SU-DHL-6 (cell line): ENCODE results near the gene ABCF1.
A peak's percentile ranks its signal among the peaks of the same experiment; 100 is the strongest.

Source experiments
- H2AFZ ChIP-seq: fragments of 200-600 bp; sonication (generic); 2 replicates; pipeline ENCODE4 v1.6.1; 2014; ENCODE audit warnings: low read depth, mild to moderate bottlenecking, moderate library complexity, mixed read lengths, antibody characterized with exemption, low read length; ENCODE audit not compliant: severe bottlenecking
- H3F3A ChIP-seq: fragments of 200-600 bp; shearing (Covaris generic); 2 replicates; pipeline ENCODE4 v1.6.0; 2016; ENCODE audit warnings: antibody characterized with exemption, mild to moderate bottlenecking; ENCODE audit not compliant: insufficient read depth
- H3K27ac ChIP-seq: fragments of 200-600 bp; sonication (generic); 2 replicates; pipeline ENCODE4 v1.5.1; 2016; ENCODE audit warnings: low read depth, mild to moderate bottlenecking, low read length, moderate library complexity, mixed read lengths
- H3K27me3 ChIP-seq: fragments of 200-600 bp; sonication (generic), shearing (Covaris generic); 2 replicates; pipeline ENCODE4 v1.6.0; 2014; ENCODE audit warnings: mild to moderate bottlenecking, low read length
- H3K36me3 ChIP-seq: fragments of 200-600 bp; sonication (generic); 2 replicates; pipeline ENCODE4 v1.6.1; 2014; ENCODE audit warnings: mild to moderate bottlenecking, low read length, mixed read lengths
- H3K4me2 ChIP-seq: fragments of 300-600, 200-600 bp; shearing (Covaris generic), sonication (generic); 2 replicates; pipeline ENCODE4 v1.6.0; 2014; ENCODE audit warnings: low read length, low read depth, mild to moderate bottlenecking; ENCODE audit not compliant: poor library complexity, severe bottlenecking
- H3K4me3 ChIP-seq: fragments of 200-600 bp; sonication (generic); 2 replicates; pipeline ENCODE4 v1.5.1; 2014; ENCODE audit warnings: antibody characterized with exemption, low read length, mild to moderate bottlenecking, mixed read lengths; ENCODE audit not compliant: insufficient read depth, poor library complexity, severe bottlenecking
- H3K79me2 ChIP-seq: fragments of 200-600 bp; sonication (generic); 2 replicates; pipeline ENCODE4 v1.6.1; 2014; ENCODE audit warnings: mild to moderate bottlenecking, low read length, moderate library complexity; ENCODE audit not compliant: insufficient read depth
- H3K9ac ChIP-seq: fragments of 200-600 bp; sonication (generic); 2 replicates; pipeline ENCODE4 v1.7.0; 2014; ENCODE audit warnings: mild to moderate bottlenecking, low read length
- H3K9me2 ChIP-seq: fragments of 200-600 bp; sonication (generic); replicated peaks from 2 replicates; pipeline ENCODE4 v1.6.1; 2014; ENCODE audit warnings: low read length; ENCODE audit not compliant: insufficient read depth
- H3K9me3 ChIP-seq: fragments of 200-600 bp; sonication (generic); 2 replicates; pipeline ENCODE4 v1.6.1; 2014; ENCODE audit warnings: low read length, mixed read lengths; ENCODE audit not compliant: insufficient read depth
- H4K20me1 ChIP-seq: fragments of 200-600 bp; sonication (generic); 2 replicates; pipeline ENCODE4 v1.6.1; 2014; ENCODE audit warnings: low read depth, mild to moderate bottlenecking, antibody characterized with exemption, low read length, moderate library complexity, mixed read lengths
- CTCF ChIP-seq: fragments of 200-600 bp; sonication (generic); IDR thresholded peaks from one replicate; pipeline ENCODE4 v1.5.1; 2017; ENCODE audit warnings: antibody characterized with exemption, mild to moderate bottlenecking, low read length, moderate library complexity; ENCODE audit not compliant: insufficient read depth, poor library complexity, severe bottlenecking
- EZH2phosphoT487 ChIP-seq: fragments of 200-600 bp; sonication (generic), shearing (Covaris generic); conservative IDR thresholded peaks from 2 replicates; pipeline ENCODE4 v1.6.1; 2018; ENCODE audit warnings: mild to moderate bottlenecking, antibody characterized with exemption, low read length, moderate library complexity, mixed read lengths

ABCF1 gene

GRCh38 chr6:30554404-30554803 lies 16.8 kb upstream of the ABCF1 start:
- Histone ChIP-seq H3F3A (peaks cover 9% of the 10 kb centered on the region; the same call in 1 of the 2 replicates), H3K4me3 (peak overlapping the region; percentile 81), H3K9me2 (no peaks in the 10 kb centered on the region), H3K4me2 (peak overlapping the region; percentile 69), H3K9me3 (no peaks in the 10 kb centered on the region), H3K79me2 (peaks cover 36% of the 10 kb centered on the region), H4K20me1 (peaks cover 3% of the 10 kb centered on the region; the same call in 1 of the 2 replicates), H3K9ac (peak overlapping the region; percentile 79), H3K27ac (no peak overlapping the region), H3K27me3 (no peaks in the 10 kb centered on the region), H2AFZ (no peak overlapping the region), H3K36me3 (peaks cover 20% of the 10 kb centered on the region; the same call in 1 of the 2 replicates)
- no peak for TF ChIP-seq CTCF
- TF ChIP-seq EZH2phosphoT487, result no peak

- peaks cover 21% of the 10 kb centered on the region; the same call in 1 of the 2 replicates for H3K36me3 ChIP-seq
- H4K20me1 ChIP-seq, result peaks cover 3% of the 10 kb centered on the region; the same call in 1 of the 2 replicates
- TF ChIP-seq CTCF (no peak), EZH2phosphoT487 (no peak)
- H3K9ac ChIP-seq, result peak overlapping the region; percentile 79
- peak overlapping the region; percentile 82 for H3K27ac ChIP-seq
- H3K4me2 ChIP-seq, result peak overlapping the region; percentile 69
- H3F3A ChIP-seq, result peaks cover 13% of the 10 kb centered on the region; the same call in 1 of the 2 replicates
- H3K79me2 ChIP-seq, result peaks cover 41% of the 10 kb centered on the region
- peak overlapping the region; percentile 82 for H2AFZ ChIP-seq
- no peaks in the 10 kb centered on the region for H3K9me3 ChIP-seq
- H3K9me2 ChIP-seq, result no peaks in the 10 kb centered on the region
- no peaks in the 10 kb centered on the region for H3K27me3 ChIP-seq
- H3K4me3 ChIP-seq, result peak overlapping the region; percentile 81
Observed at GRCh38 chr6:30554962-30555815, 16.1 kb upstream of the ABCF1 start.

GRCh38 chr6:30555816-30556065 lies 15.5 kb upstream of the ABCF1 start:
- H3K79me2 ChIP-seq, result peaks cover 42% of the 10 kb centered on the region
- H4K20me1 ChIP-seq, result peaks cover 3% of the 10 kb centered on the region; the same call in 1 of the 2 replicates
- TF ChIP-seq CTCF (no peak), EZH2phosphoT487 (no peak)
- no peaks in the 10 kb centered on the region for H3K9me2 ChIP-seq
- H3K36me3 ChIP-seq, result peaks cover 19% of the 10 kb centered on the region; the same call in 1 of the 2 replicates
- H3K4me2 ChIP-seq, result peak overlapping the region; percentile 69
- H3K9me3 ChIP-seq, result no peaks in the 10 kb centered on the region
- H2AFZ ChIP-seq, result peak overlapping the region; percentile 82
- H3K4me3 ChIP-seq, result peak overlapping the region; percentile 81
- no peaks in the 10 kb centered on the region for H3K27me3 ChIP-seq
- peak overlapping the region; percentile 82 for H3K27ac ChIP-seq
- H3K9ac ChIP-seq, result peak overlapping the region; percentile 79
- H3F3A ChIP-seq, result peaks cover 13% of the 10 kb centered on the region; the same call in 1 of the 2 replicates
